Stomach (tissue), 9 donors: ENCODE results near the gene ZNF821. TPM values are rescaled to one million over a fixed set of nuclear protein-coding genes. Genes with fewer than 3 reads are reported as not detected.
"Not testable (repeated sequence)": the region's sequence is repeated elsewhere in the genome, so short reads cannot be mapped to it uniquely, and the experiment has no call there.

Experiments
- DNase-seq, 2 donors: peaks; one replicate each; pipeline versions ENCODE4 v3.0.0 to v3.0.0-alpha.2; 2013 to 2019
- H3K27ac ChIP-seq, 5 donors: fragments of 200-600 bp in 4 of 5; sonication (generic) in 4 of 5; one replicate each; pipeline ENCODE4 v1.5.1; 2013 to 2019; ENCODE audit warnings: mild to moderate bottlenecking in 1 of 5, moderate library complexity in 1 of 5
- H3K27me3 ChIP-seq, 3 donors: fragments of 200-600 bp; sonication (generic); one replicate each; pipeline ENCODE4 v1.5.1; 2017 to 2019; ENCODE audit warnings: mixed run types in 1 of 3
- H3K36me3 ChIP-seq, 4 donors: fragments of 200-600 bp; sonication (generic); 1 replicate in 3 of 4; 2 replicates in 1 of 4; pipeline ENCODE4 v1.5.1; 2016 to 2019
- H3K4me1 ChIP-seq, 4 donors: fragments of 200-600 bp; sonication (generic); one replicate each; pipeline ENCODE4 v1.5.1; 2016 to 2019
- H3K4me3 ChIP-seq, 4 donors: fragments of 200-600 bp; sonication (generic) in 3 of 4; one replicate each; pipeline ENCODE4 v1.5.1; 2016 to 2019; ENCODE audit warnings: mild to moderate bottlenecking in 1 of 4
- H3K9me3 ChIP-seq, 4 donors: fragments of 200-600 bp; sonication (generic); one replicate each; pipeline ENCODE4 v1.5.1; 2016 to 2019
- CTCF ChIP-seq, 7 experiments: fragments of 450-650 bp in 4 of 7; fragments of 200-600 bp in 3 of 7; sonication (generic) in 3 of 7; IDR thresholded peaks; one replicate each; pipeline ENCODE4 v1.5.1; 2016 to 2019; ENCODE audit warnings: antibody characterized with exemption in 7 of 7, control low read depth in 2 of 7, mild to moderate bottlenecking in 1 of 7
- EP300 ChIP-seq: sonication (generic); formaldehyde crosslinking; IDR thresholded peaks from one replicate; pipeline ENCODE4 v1.6.1; 2017; ENCODE audit warnings: antibody characterized with exemption
- POLR2A ChIP-seq, 4 donors: fragments of 450-650 bp; IDR thresholded peaks; one replicate each; pipeline ENCODE4 v1.6.1; 2016; ENCODE audit warnings: antibody characterized with exemption in 4 of 4, control low read depth in 2 of 4, mild to moderate bottlenecking in 1 of 4, moderate library complexity in 1 of 4
- POLR2AphosphoS5 ChIP-seq, 3 donors: sonication (generic); formaldehyde crosslinking; IDR thresholded peaks; one replicate each; pipeline ENCODE4 v1.6.1; 2016; ENCODE audit warnings: antibody characterized with exemption in 3 of 3
- WGBS, 5 donors: extraction: QIAGEN DNeasy Blood & Tissue Kit in 3 of 5; methylation state at CpG; one replicate each; pipeline versions ENCODE4 v1.1.5 to v1.1.7; 2013 to 2018; 5-methylcytosine and 5-hydroxymethylcytosine counted together
- intact Hi-C: fragments of 100-400 bp; cut with DNase I; formaldehyde crosslinking; loops from one replicate; pipeline ENCODE4 v1.15.1; 2023; ENCODE audit warnings: low total_unique reads
- polyA plus RNA-seq, 3 donors: library from polyadenylated mRNA; stranded (reverse); fragments of 200-250 nt; gene quantifications; one replicate each; pipeline ENCODE4 v1.2.3, GENCODE V29; 2013
- total RNA-seq, 5 donors: library from RNA; depleted of rRNA; stranded (reverse); fragments of >200 nt; gene quantifications; one replicate each; pipeline versions ENCODE4 v1.1.0 to v1.2.3, GENCODE V29; 2014 to 2016
- donor health status: healthy with polysubstance abuse.
- donor health status: Bipolar disorder and iron deficiency.
- donor health status: healthy.

Gene ZNF821
- total and polyA plus RNA-seq, 8 donors = 0.45 to 240 (median 5.2) TPM

- Histone ChIP-seq H3K27me3 (no peaks in the 10 kb centered on the region), H3K27ac (no peak overlapping the region), H3K36me3 (no peaks in the 10 kb centered on the region), H3K4me1 (no peaks in the 10 kb centered on the region), H3K9me3 (no peaks in the 10 kb centered on the region), H3K4me3 (no peak overlapping the region)
- intact Hi-C loops = no loop called here
- no peak for DNase-seq
- no peak for TF ChIP-seq CTCF (IDR thresholded peaks at IDR 0.05)
- no peak for TF ChIP-seq EP300
- no peak for TF ChIP-seq POLR2A (IDR thresholded peaks at IDR 0.05)
- TF ChIP-seq POLR2AphosphoS5 (IDR thresholded peaks at IDR 0.05) = no peak
- 83 to 88% (median 85%) methylated on average over 3 of the region's 3 CpGs for WGBS, 5 donors
Measured at GRCh38 chr16:71834291-71834690, 49.7 kb downstream of the ZNF821 start.

- intact Hi-C loops, H3K4me1 ChIP-seq, H3K4me3 ChIP-seq, DNase-seq, H3K9me3 ChIP-seq, H3K36me3 ChIP-seq, H3K27me3 ChIP-seq, H3K27ac ChIP-seq: not testable (repeated sequence)
- WGBS, 5 donors = 88 to 92% (median 91%) methylated on average over 2 of the region's 2 CpGs
Measured at GRCh38 chr16:71832112-71832511, 51.9 kb downstream of the ZNF821 start.

- H3K4me1 ChIP-seq, H3K9me3 ChIP-seq, DNase-seq, H3K4me3 ChIP-seq, intact Hi-C loops, H3K36me3 ChIP-seq, H3K27ac ChIP-seq, H3K27me3 ChIP-seq: not testable (repeated sequence)
- 88 to 93% (median 92%) methylated on average over 3 of the region's 3 CpGs for WGBS, 5 donors
Measured at GRCh38 chr16:71831698-71832097, 52.3 kb downstream of the ZNF821 start.

- no peak for DNase-seq
- TF ChIP-seq POLR2AphosphoS5 (IDR thresholded peaks at IDR 0.05) = no peak
- TF ChIP-seq EP300 = no peak
- TF ChIP-seq CTCF (IDR thresholded peaks at IDR 0.05) = no peak
- no peak for TF ChIP-seq POLR2A (IDR thresholded peaks at IDR 0.05)
- H3K9me3 ChIP-seq = no peaks in the 10 kb centered on the region
- H3K4me1 ChIP-seq = no peaks in the 10 kb centered on the region
- H3K27ac ChIP-seq = no peak overlapping the region
- intact Hi-C loops = no loop called here
- no peaks in the 10 kb centered on the region for H3K36me3 ChIP-seq
- no peak overlapping the region for H3K4me3 ChIP-seq
- H3K27me3 ChIP-seq = no peaks in the 10 kb centered on the region
- WGBS, 5 donors = 77 to 85% (median 84%) methylated on average over 2 of the region's 2 CpGs
Measured at GRCh38 chr16:71830359-71830758, 53.6 kb downstream of the ZNF821 start.

- H3K27ac ChIP-seq = no peak overlapping the region
- no peaks in the 10 kb centered on the region for H3K9me3 ChIP-seq
- 54 to 75% (median 57%) methylated on average over 5 of the region's 5 CpGs for WGBS, 5 donors
- no peak for DNase-seq
- no peak for TF ChIP-seq EP300
- no peak for TF ChIP-seq POLR2A (IDR thresholded peaks at IDR 0.05)
- H3K4me3 ChIP-seq = no peak overlapping the region
- no peaks in the 10 kb centered on the region for H3K36me3 ChIP-seq
- no peaks in the 10 kb centered on the region for H3K27me3 ChIP-seq
- intact Hi-C loops = no loop called here
- H3K4me1 ChIP-seq = no peaks in the 10 kb centered on the region
Measured at GRCh38 chr16:71826533-71827017, 57.4 kb downstream of the ZNF821 start.

GRCh38 chr16:71817155-71817500, 66.9 kb downstream of the ZNF821 start:
- H3K9me3 ChIP-seq, H3K36me3 ChIP-seq, intact Hi-C loops, DNase-seq, H3K27me3 ChIP-seq, H3K4me3 ChIP-seq: not testable (repeated sequence)
- H3K27ac ChIP-seq = peak overlapping the region in 4 of 5 donors; percentile 63 to 79 (median 75)
- 76 to 85% (median 82%) methylated on average over 10 of the region's 10 CpGs for WGBS, 5 donors
- peaks cover 0 to 22% (median 8%) of the 10 kb centered on the region in 4 donors for H3K4me1 ChIP-seq
